H9 (cell line): ENCODE results near the gene DYNC1H1. TPM values are rescaled to one million over a fixed set of nuclear protein-coding genes. Genes with fewer than 3 reads are reported as not detected.

ENCODE experiments used
- DNase-seq: peaks from one replicate; pipeline ENCODE4 v3.0.0-alpha.2; 2017
- H2AFZ ChIP-seq: one replicate; pipeline ENCODE4 v1.6.1; 2013; ENCODE audit warnings: mild to moderate bottlenecking, low read length, control low read depth, moderate library complexity
- H2AK5ac ChIP-seq: 2 replicates; pipeline ENCODE4 v1.6.1; 2013; ENCODE audit warnings: low read length, control low read depth, mixed read lengths; ENCODE audit not compliant: insufficient read length
- H2BK120ac ChIP-seq: one replicate; pipeline ENCODE4 v1.6.1; 2013; ENCODE audit warnings: low read depth, mild to moderate bottlenecking, low read length, control low read depth, inconsistent platforms; ENCODE audit not compliant: poor library complexity, severe bottlenecking
- H2BK12ac ChIP-seq: 2 replicates; pipeline ENCODE4 v1.6.1; 2013; ENCODE audit warnings: low read length, control low read depth, mixed read lengths, low read depth; ENCODE audit not compliant: insufficient read length
- H2BK15ac ChIP-seq: 2 replicates; pipeline ENCODE4 v1.6.1; 2013; ENCODE audit warnings: low read depth, low read length, control low read depth
- H2BK20ac ChIP-seq: one replicate; pipeline ENCODE4 v1.6.1; 2013; ENCODE audit warnings: low read depth, mild to moderate bottlenecking, low read length, control low read depth, inconsistent platforms; ENCODE audit not compliant: poor library complexity, severe bottlenecking
- H2BK5ac ChIP-seq: 2 replicates; pipeline ENCODE4 v1.6.1; 2013; ENCODE audit warnings: low read length, control low read depth, mixed read lengths; ENCODE audit not compliant: insufficient read length
- H3K14ac ChIP-seq: 2 replicates; pipeline ENCODE4 v1.6.1; 2013; ENCODE audit warnings: low read length, control low read depth; ENCODE audit not compliant: insufficient read depth
- H3K18ac ChIP-seq: 2 replicates; pipeline ENCODE4 v1.6.1; 2013; ENCODE audit warnings: low read depth, mild to moderate bottlenecking, mixed read lengths, low read length, control low read depth; ENCODE audit not compliant: insufficient read length
- H3K23ac ChIP-seq: 2 replicates; pipeline ENCODE4 v1.6.1; 2013; ENCODE audit warnings: low read length, control low read depth, mixed read lengths, low read depth; ENCODE audit not compliant: insufficient read length
- H3K23me2 ChIP-seq: 2 replicates; pipeline ENCODE4 v1.6.1; 2013; ENCODE audit warnings: low read depth, mild to moderate bottlenecking, mixed read lengths, low read length, control low read depth; ENCODE audit not compliant: insufficient read length, poor library complexity, severe bottlenecking
- H3K27ac ChIP-seq: 2 replicates; pipeline ENCODE4 v1.5.1; 2013; ENCODE audit warnings: low read length, control low read depth, mixed read lengths, low read depth; ENCODE audit not compliant: insufficient read length
- H3K27me3 ChIP-seq: 2 replicates; pipeline ENCODE4 v1.6.1; 2013; ENCODE audit warnings: low read length, control low read depth, inconsistent platforms; ENCODE audit not compliant: insufficient read depth
- H3K4ac ChIP-seq: 2 replicates; pipeline ENCODE4 v1.6.1; 2013; ENCODE audit warnings: low read depth, mild to moderate bottlenecking, control low read depth, inconsistent platforms, low read length, moderate library complexity
- H3K4me1 ChIP-seq: 2 replicates; pipeline ENCODE4 v1.6.1; 2013; ENCODE audit warnings: low read length, control low read depth, inconsistent platforms; ENCODE audit not compliant: insufficient read depth
- H3K4me2 ChIP-seq: 2 replicates; pipeline ENCODE4 v1.6.1; 2013; ENCODE audit warnings: low read length, control low read depth, mixed read lengths; ENCODE audit not compliant: insufficient read length, insufficient read depth
- H3K56ac ChIP-seq: 2 replicates; pipeline ENCODE4 v1.6.1; 2013; ENCODE audit warnings: low read depth, mild to moderate bottlenecking, mixed read lengths, low read length, control low read depth; ENCODE audit not compliant: insufficient read length
- H3K79me1 ChIP-seq: 2 replicates; pipeline ENCODE4 v1.6.1; 2013; ENCODE audit warnings: low read depth, mild to moderate bottlenecking, moderate library complexity, low read length, control low read depth, inconsistent platforms; ENCODE audit not compliant: insufficient read depth, poor library complexity, severe bottlenecking
- H3K79me2 ChIP-seq: 2 replicates; pipeline ENCODE4 v1.6.1; 2013; ENCODE audit warnings: low read length, control low read depth, inconsistent platforms; ENCODE audit not compliant: insufficient read depth
- H3K9ac ChIP-seq: 2 replicates; pipeline ENCODE4 v1.6.1; 2013; ENCODE audit warnings: low read length, control low read depth, mixed read lengths; ENCODE audit not compliant: insufficient read length; ENCODE audit errors: extremely low read depth
- H3K9me3 ChIP-seq: one replicate; pipeline ENCODE4 v1.6.1; 2013; ENCODE audit warnings: low read depth, low read length, inconsistent platforms; ENCODE audit not compliant: control insufficient read depth
- H3T11ph ChIP-seq: one replicate; pipeline ENCODE4 v1.6.1; 2013; ENCODE audit warnings: mild to moderate bottlenecking, low read length, control low read depth, inconsistent platforms
- H4K20me1 ChIP-seq: one replicate; pipeline ENCODE4 v1.6.1; 2013; ENCODE audit not compliant: control insufficient read depth, insufficient read length, insufficient read depth
- H4K5ac ChIP-seq: 2 replicates; pipeline ENCODE4 v1.6.1; 2013; ENCODE audit warnings: low read depth, mild to moderate bottlenecking, mixed read lengths, low read length, control low read depth; ENCODE audit not compliant: insufficient read length
- H4K8ac ChIP-seq: replicated peaks from 2 replicates; pipeline ENCODE4 v1.6.1; 2013; ENCODE audit warnings: low read length, control low read depth, mixed read lengths, low read depth; ENCODE audit not compliant: insufficient read length
- H4K91ac ChIP-seq: 2 replicates; pipeline ENCODE4 v1.6.1; 2013; ENCODE audit warnings: low read depth, mild to moderate bottlenecking, moderate library complexity, mixed read lengths, low read length, control low read depth; ENCODE audit not compliant: insufficient read length
- H3K27ac Mint-ChIP-seq, 3 experiments: 2 replicates in 2 of 3; 3 replicates in 1 of 3; pipeline ENCODE4 v1.8.0; 2020 to 2021; ENCODE audit warnings: mixed read lengths in 3 of 3, mild to moderate bottlenecking in 1 of 3, moderate library complexity in 1 of 3
- H3K27me3 Mint-ChIP-seq: 2 replicates; pipeline ENCODE4 v1.8.0; 2021; ENCODE audit warnings: low read depth, mild to moderate bottlenecking, moderate library complexity, mixed read lengths
- H3K36me3 Mint-ChIP-seq, 3 experiments: 2 replicates in 2 of 3; 3 replicates in 1 of 3; pipeline ENCODE4 v1.8.0; 2020 to 2021; ENCODE audit warnings: low read depth in 3 of 3, mixed read lengths in 3 of 3; ENCODE audit not compliant: insufficient read depth in 1 of 3
- H3K4me1 Mint-ChIP-seq, 2 experiments: 2 replicates each; pipeline ENCODE4 v1.8.0; 2020; ENCODE audit warnings: mixed read lengths in 2 of 2
- H3K4me3 Mint-ChIP-seq, 2 experiments: 2 replicates in 1 of 2; 3 replicates in 1 of 2; pipeline ENCODE4 v1.8.0; 2020 to 2021; ENCODE audit warnings: mild to moderate bottlenecking in 2 of 2, mixed read lengths in 2 of 2, moderate library complexity in 1 of 2
- H3K9me3 Mint-ChIP-seq, 2 experiments: 2 replicates in 1 of 2; 3 replicates in 1 of 2; pipeline ENCODE4 v1.8.0; 2020; ENCODE audit warnings: mild to moderate bottlenecking in 2 of 2, mixed read lengths in 2 of 2, moderate library complexity in 1 of 2
- WGBS: extraction: QIAGEN DNeasy Blood & Tissue Kit; methylation state at CpG from one replicate; pipeline ENCODE4 v1.1.7; 2013; ENCODE audit warnings: missing lambda C conversion rate, low lambda C conversion rate, mixed read lengths; ENCODE audit not compliant: insufficient read length; ENCODE audit errors: extremely low coverage; 5-methylcytosine and 5-hydroxymethylcytosine counted together
- total RNA-seq: library from RNA; stranded (reverse); gene quantifications from 2 replicates; pipeline ENCODE4 v1.2.1, GENCODE V29; 2021
- TF ChIP-seq, protein P1 (sequence below): fragments of 200-600 bp; sonication (generic); conservative IDR thresholded peaks from 3 replicates; pipeline ENCODE4 v1.8.0; 2021; ENCODE audit warnings: antibody characterized with exemption, mild to moderate bottlenecking

The DYNC1H1 gene
- total RNA-seq, 1 experiment from 2014 or later: 359 TPM

DNA sequence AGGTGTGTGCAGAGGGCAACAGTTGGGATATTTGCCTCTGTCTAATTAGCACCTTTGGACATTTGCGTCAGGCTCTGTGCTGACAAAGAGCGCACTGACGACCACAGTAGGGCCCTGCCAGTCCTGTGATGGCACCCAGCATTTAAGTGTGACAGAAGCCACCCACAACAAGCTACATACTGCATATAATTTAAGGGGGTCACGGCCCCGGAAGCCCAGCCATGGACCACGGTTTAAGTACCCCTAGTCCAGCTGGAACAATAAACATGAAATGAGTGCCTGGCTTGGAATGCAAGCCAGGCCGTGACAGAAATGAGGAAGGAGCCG, 16.8 kb upstream of the DYNC1H1 start:
- Histone ChIP-seq H3K23ac (no peak overlapping the region), H3T11ph (no peak overlapping the region), H4K20me1 (no peaks in the 10 kb centered on the region), H2BK5ac (no peak overlapping the region), H4K5ac (peak overlapping the region; percentile 9), H3K4ac (no peak overlapping the region), H2BK120ac (no peak overlapping the region), H2BK15ac (no peak overlapping the region), H3K79me1 (no peaks in the 10 kb centered on the region), H3K23me2 (no peaks in the 10 kb centered on the region), H3K27ac (no peak overlapping the region), H3K9me3 (no peaks in the 10 kb centered on the region), H3K9ac (peak overlapping the region; percentile 95), H2BK12ac (no peak overlapping the region), H3K79me2 (no peaks in the 10 kb centered on the region), H3K18ac (peak overlapping the region; percentile 76), H3K56ac (no peak overlapping the region), H2BK20ac (no peak overlapping the region), H2AFZ (no peak overlapping the region), H3K14ac (peak overlapping the region; percentile 28), H2AK5ac (no peak overlapping the region), H4K91ac (peak overlapping the region; percentile 24), H4K8ac (no peak overlapping the region), H3K27me3 (peaks cover 21% of the 10 kb centered on the region), H3K4me1 (0 out of 2 replicates have a peak, but pooled peaks cover 2% of the 10 kb centered on the region), H3K4me2 (peak overlapping the region; percentile 90)
- Mint-ChIP-seq H3K9me3 (no peaks in the 10 kb centered on the region; a peak in 2 of 5 replicates), H3K4me1 (peaks cover 18 to 23% of the 10 kb centered on the region in 2 experiments), H3K4me3 (peak overlapping the region; percentile 91 to 97), H3K27me3 (peaks cover 55% of the 10 kb centered on the region), H3K36me3 (no peaks in the 10 kb centered on the region), H3K27ac (peak overlapping the region; percentile 99)
- DNase-seq: no peak
- TF ChIP-seq, protein P1, sequence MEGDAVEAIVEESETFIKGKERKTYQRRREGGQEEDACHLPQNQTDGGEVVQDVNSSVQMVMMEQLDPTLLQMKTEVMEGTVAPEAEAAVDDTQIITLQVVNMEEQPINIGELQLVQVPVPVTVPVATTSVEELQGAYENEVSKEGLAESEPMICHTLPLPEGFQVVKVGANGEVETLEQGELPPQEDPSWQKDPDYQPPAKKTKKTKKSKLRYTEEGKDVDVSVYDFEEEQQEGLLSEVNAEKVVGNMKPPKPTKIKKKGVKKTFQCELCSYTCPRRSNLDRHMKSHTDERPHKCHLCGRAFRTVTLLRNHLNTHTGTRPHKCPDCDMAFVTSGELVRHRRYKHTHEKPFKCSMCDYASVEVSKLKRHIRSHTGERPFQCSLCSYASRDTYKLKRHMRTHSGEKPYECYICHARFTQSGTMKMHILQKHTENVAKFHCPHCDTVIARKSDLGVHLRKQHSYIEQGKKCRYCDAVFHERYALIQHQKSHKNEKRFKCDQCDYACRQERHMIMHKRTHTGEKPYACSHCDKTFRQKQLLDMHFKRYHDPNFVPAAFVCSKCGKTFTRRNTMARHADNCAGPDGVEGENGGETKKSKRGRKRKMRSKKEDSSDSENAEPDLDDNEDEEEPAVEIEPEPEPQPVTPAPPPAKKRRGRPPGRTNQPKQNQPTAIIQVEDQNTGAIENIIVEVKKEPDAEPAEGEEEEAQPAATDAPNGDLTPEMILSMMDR: no peak
- whole genome bisulfite sequencing: no CpG with 5 or more reads among the region's 8 CpGs
